ENCODE measurements around the gene RALGPS2.

The RALGPS2 gene

DNA sequence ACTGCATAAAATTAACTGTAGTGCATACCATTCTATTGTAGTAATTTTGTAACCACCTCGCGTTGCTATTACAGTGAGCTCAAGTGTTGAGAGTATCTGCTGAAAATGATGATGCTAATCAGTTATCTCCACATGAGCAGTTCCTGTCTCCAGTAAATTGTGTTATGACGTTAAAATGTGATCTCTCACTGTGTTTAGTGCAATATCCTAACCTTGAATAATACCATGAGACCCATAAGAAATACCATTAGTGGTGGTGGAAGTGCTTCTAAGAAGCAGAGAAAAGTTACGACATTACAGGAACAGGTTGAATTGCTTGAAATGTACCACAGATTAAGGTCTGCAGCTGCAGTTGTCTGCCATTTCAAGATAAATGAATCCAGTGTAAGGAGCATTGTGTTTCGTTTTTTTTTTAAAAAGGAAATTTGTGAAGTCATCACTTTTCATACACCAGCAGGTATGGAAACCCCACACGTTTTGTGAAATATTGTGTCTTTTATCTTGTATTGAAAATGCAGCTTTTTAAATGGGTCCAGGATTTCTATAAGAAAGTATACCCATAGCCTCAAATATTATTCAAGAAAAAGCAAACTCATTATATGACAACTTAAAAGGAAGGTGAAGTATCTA is 73.3 kb downstream of the RALGPS2 start:
- Histone ChIP-seq H3K4me3 (ENCODE audit: low read depth in 1 of 2, low read length in 1 of 2) (no peak overlapping the region), H3K27me3 (no peaks in the 10 kb centered on the region), H3K4me1 (ENCODE audit: control insufficient read depth in 1 of 2, insufficient read depth in 1 of 2, low read depth in 1 of 2, low read length in 1 of 2) (no peaks in the 10 kb centered on the region), H3K9me3 (no peaks in the 10 kb centered on the region), H3K27ac (no peak overlapping the region), H3K36me3 (no peaks in the 10 kb centered on the region)
- no peak for TF ChIP-seq CTCF (IDR thresholded peaks at IDR 0.05)

DNA sequence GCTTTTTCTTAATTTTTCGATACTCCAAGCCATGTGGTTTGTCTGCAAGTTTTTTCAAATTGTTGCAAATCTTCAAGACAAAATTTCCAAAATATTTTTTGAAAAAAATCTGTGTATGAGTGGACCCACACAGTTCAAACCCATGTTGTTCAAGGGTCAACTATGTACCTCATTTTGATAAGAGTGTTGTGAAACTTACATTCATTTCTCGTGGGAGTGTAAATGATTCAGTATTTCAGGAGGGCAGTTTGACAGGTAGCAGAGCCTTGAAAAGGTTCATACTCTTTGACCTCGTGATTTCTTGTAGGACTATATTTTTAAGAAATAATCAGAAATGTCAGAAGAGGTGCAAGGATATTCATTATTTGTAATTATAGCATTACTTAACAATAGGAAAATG is 77.8 kb downstream of the RALGPS2 start:
- Histone ChIP-seq H3K36me3 (no peaks in the 10 kb centered on the region), H3K27ac (no peak overlapping the region), H3K4me1 (ENCODE audit: control insufficient read depth in 1 of 2, insufficient read depth in 1 of 2, low read depth in 1 of 2, low read length in 1 of 2) (no peaks in the 10 kb centered on the region), H3K27me3 (no peaks in the 10 kb centered on the region), H3K9me3 (no peaks in the 10 kb centered on the region), H3K4me3 (ENCODE audit: low read depth in 1 of 2, low read length in 1 of 2) (no peak overlapping the region)
- TF ChIP-seq CTCF (IDR thresholded peaks at IDR 0.05): no peak

GRCh38 chr1:178806665-178807300 is 81.7 kb downstream of the RALGPS2 start:
- Histone ChIP-seq H3K9me3 (no peaks in the 10 kb centered on the region), H3K27ac (no peak overlapping the region), H3K4me3 (ENCODE audit: low read depth in 1 of 2, low read length in 1 of 2) (no peak overlapping the region), H3K36me3 (peaks cover 19% of the 10 kb centered on the region), H3K4me1 (ENCODE audit: control insufficient read depth in 1 of 2, insufficient read depth in 1 of 2, low read depth in 1 of 2, low read length in 1 of 2) (no peaks in the 10 kb centered on the region), H3K27me3 (no peaks in the 10 kb centered on the region)
- TF ChIP-seq CTCF (IDR thresholded peaks at IDR 0.05): no peak

DNA sequence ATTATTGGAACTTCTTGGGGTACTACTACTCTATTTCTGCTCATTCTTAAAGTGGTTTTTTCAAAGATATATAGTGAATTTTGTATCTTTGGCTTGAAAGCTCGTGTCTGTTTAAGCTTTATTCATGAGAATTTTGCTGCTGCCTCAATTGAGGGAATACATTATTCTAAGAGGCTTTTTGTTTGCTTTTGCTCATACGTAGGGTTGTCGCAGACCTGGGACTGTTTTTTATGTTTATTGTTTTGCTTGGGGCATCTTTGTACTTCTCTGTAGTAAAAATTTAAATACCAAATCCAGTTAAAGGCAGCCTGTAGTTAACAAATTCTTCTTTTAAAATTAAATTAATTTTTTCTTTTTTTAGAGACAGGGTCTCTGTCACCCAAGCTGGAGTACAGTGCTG is 83.5 kb downstream of the RALGPS2 start:
- Histone ChIP-seq H3K27ac (no peak overlapping the region), H3K4me3 (ENCODE audit: low read depth in 1 of 2, low read length in 1 of 2) (no peak overlapping the region), H3K27me3 (no peaks in the 10 kb centered on the region), H3K36me3 (peaks cover 23% of the 10 kb centered on the region), H3K4me1 (ENCODE audit: control insufficient read depth in 1 of 2, insufficient read depth in 1 of 2, low read depth in 1 of 2, low read length in 1 of 2) (no peaks in the 10 kb centered on the region), H3K9me3 (no peaks in the 10 kb centered on the region)
- no peak for TF ChIP-seq CTCF (IDR thresholded peaks at IDR 0.05)

DNA sequence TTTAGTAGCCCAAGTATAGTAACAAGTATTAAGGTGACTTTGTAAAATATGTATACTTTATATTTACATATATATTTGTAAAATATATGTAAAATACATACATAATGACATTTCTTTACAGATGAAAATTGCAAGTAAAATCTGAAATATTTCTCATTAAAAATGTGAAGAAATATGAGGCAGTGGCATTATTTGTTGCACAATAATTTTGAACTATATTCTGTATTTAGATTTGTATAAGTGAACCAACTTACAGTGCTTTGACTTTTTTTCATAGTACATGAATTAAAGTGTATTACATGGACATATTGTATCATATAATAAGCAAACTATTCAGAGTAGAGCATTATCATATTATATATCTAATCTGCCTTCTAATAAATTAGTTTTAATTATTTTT is 85.5 kb downstream of the RALGPS2 start:
- H3K27ac ChIP-seq: no peak overlapping the region

More for the DNA sequence above, 85.5 kb downstream of the RALGPS2 start:
- Histone ChIP-seq H3K36me3 (peaks cover 23% of the 10 kb centered on the region), H3K4me1 (ENCODE audit: control insufficient read depth in 1 of 2, insufficient read depth in 1 of 2, low read depth in 1 of 2, low read length in 1 of 2) (no peaks in the 10 kb centered on the region), H3K27me3 (no peaks in the 10 kb centered on the region), H3K4me3 (ENCODE audit: low read depth in 1 of 2, low read length in 1 of 2) (no peak overlapping the region), H3K9me3 (no peaks in the 10 kb centered on the region)
- no peak for TF ChIP-seq CTCF (IDR thresholded peaks at IDR 0.05)

Measured in neutrophil (primary cell).